Small intestine (tissue), 7 donors: ENCODE data around the gene PCDHGC5. TPM values are rescaled to one million over a fixed set of nuclear protein-coding genes. Genes with fewer than 3 reads are reported as not detected.

Source experiments
- DNase-seq, 2 donors: peaks; one replicate each; pipeline versions ENCODE4 v3.0.0 to v3.0.0-alpha.2; 2013
- FAIRE-seq: peaks from 2 replicates; lab custom pipeline; 2012; peaks lifted over from hg19 to GRCh38; lab: Jason Lieb, UNC
- H3K27ac ChIP-seq, 3 donors: one replicate each; pipeline ENCODE4 v1.5.1; 2013; ENCODE audit warnings: low read length in 2 of 3, mild to moderate bottlenecking in 2 of 3, control low read depth in 1 of 3, inconsistent platforms in 1 of 3, low read depth in 1 of 3, moderate library complexity in 1 of 3
- H3K27me3 ChIP-seq, 3 donors: one replicate each; pipeline ENCODE4 v1.6.1; 2013; ENCODE audit warnings: low read length in 3 of 3, inconsistent platforms in 1 of 3; ENCODE audit not compliant: control insufficient read depth in 3 of 3, insufficient read depth in 3 of 3
- H3K36me3 ChIP-seq, 3 donors: one replicate each; pipeline ENCODE4 v1.6.1; 2013; ENCODE audit warnings: low read length in 3 of 3, inconsistent platforms in 1 of 3, low read depth in 1 of 3, mild to moderate bottlenecking in 1 of 3, moderate library complexity in 1 of 3; ENCODE audit not compliant: control insufficient read depth in 3 of 3, insufficient read depth in 2 of 3
- H3K4me1 ChIP-seq, 3 donors: one replicate each; pipeline ENCODE4 v1.6.1; 2013; ENCODE audit warnings: low read length in 2 of 3, inconsistent platforms in 1 of 3, low read depth in 1 of 3, mild to moderate bottlenecking in 1 of 3, moderate library complexity in 1 of 3; ENCODE audit not compliant: control insufficient read depth in 3 of 3, insufficient read depth in 2 of 3
- H3K4me3 ChIP-seq, 3 donors: one replicate each; pipeline ENCODE4 v1.5.1; 2013; ENCODE audit warnings: low read length in 3 of 3, control low read depth in 1 of 3, inconsistent platforms in 1 of 3, low read depth in 1 of 3, mild to moderate bottlenecking in 1 of 3, moderate library complexity in 1 of 3
- H3K9me3 ChIP-seq, 2 donors: one replicate each; pipeline ENCODE4 v1.6.1; 2013; ENCODE audit warnings: low read depth in 1 of 2, low read length in 1 of 2; ENCODE audit not compliant: control insufficient read depth in 2 of 2, insufficient read depth in 1 of 2
- WGBS, 3 donors: extraction: QIAGEN DNeasy Blood & Tissue Kit; methylation state at CpG; one replicate each; pipeline ENCODE4 v1.1.7; 2013; 5-methylcytosine and 5-hydroxymethylcytosine counted together
- polyA plus RNA-seq, 4 donors: library from polyadenylated mRNA; stranded (reverse) in 3 of 4; unstranded in 1 of 4; fragments of 200-250 nt in 3 of 4; fragments of 120-200 nt in 1 of 4; gene quantifications; one replicate each; pipeline versions ENCODE4 v1.2.1 to v1.2.3, GENCODE V29; 2013
- donor health status: healthy with polysubstance abuse.
- donor health status: control.
- donor health status: control.
- donor health status: Bipolar disorder and iron deficiency.
- donor health status: healthy.

Gene PCDHGC5
- polyA plus RNA-seq, 4 donors: 0.07 to 0.18 TPM; not detected in 2

GRCh38 chr5:141524604-141525597, 36.0 kb downstream of the PCDHGC5 start:
- Histone ChIP-seq H3K9me3 (no peaks in the 10 kb centered on the region), H3K4me3 (no peak overlapping the region), H3K27ac (peak overlapping the region; percentile 8 to 77 (median 50)), H3K4me1 (peaks cover 2 to 25% (median 4%) of the 10 kb centered on the region in 3 donors), H3K27me3 (no peaks in the 10 kb centered on the region), H3K36me3 (peaks cover 13 to 52% (median 39%) of the 10 kb centered on the region in 3 donors)
- peak; percentile 78 to 87 for DNase-seq
- 33 to 47% (median 43%) methylated on average over 12 of the region's 12 CpGs for WGBS, 3 donors
- no peak for FAIRE-seq

- Histone ChIP-seq H3K4me1 (peaks cover 2 to 25% (median 4%) of the 10 kb centered on the region in 3 donors), H3K4me3 (no peak overlapping the region), H3K27me3 (no peaks in the 10 kb centered on the region), H3K27ac (peak overlapping the region in 2 of 3 donors; percentile 56 to 77), H3K36me3 (peaks cover 13 to 49% (median 39%) of the 10 kb centered on the region in 3 donors), H3K9me3 (no peaks in the 10 kb centered on the region)
- FAIRE-seq: no peak
- DNase-seq: peak; percentile 60 to 78
- 29 to 64% (median 49%) methylated on average over 7 of the region's 7 CpGs for WGBS, 3 donors
These were observed 36.8 kb downstream of the PCDHGC5 start for GRCh38 chr5:141525653-141526052.

- H3K36me3 ChIP-seq: peaks cover 15 to 52% (median 41%) of the 10 kb centered on the region in 3 donors
- H3K4me3 ChIP-seq: no peak overlapping the region
- no peak overlapping the region for H3K27ac ChIP-seq
- peaks cover 0 to 19% (median 4%) of the 10 kb centered on the region in 3 donors for H3K4me1 ChIP-seq
- no peaks in the 10 kb centered on the region for H3K9me3 ChIP-seq
- DNase-seq (no peak), FAIRE-seq (no peak)
- H3K27me3 ChIP-seq: no peaks in the 10 kb centered on the region
- WGBS, 3 donors: 48 to 93% (median 83%) methylated on average over 1 of the region's 1 CpG
These were observed 38.5 kb downstream of the PCDHGC5 start for GRCh38 chr5:141527426-141527825.

GRCh38 chr5:141528291-141528984, 39.6 kb downstream of the PCDHGC5 start:
- DNase-seq: no peak
- H3K27me3 ChIP-seq: no peaks in the 10 kb centered on the region
- WGBS, 3 donors: 75 to 95% (median 94%) methylated on average over 11 of the region's 11 CpGs
- H3K27ac ChIP-seq: peak overlapping the region in 2 of 3 donors; percentile 12 to 54
- FAIRE-seq: no peak
- no peaks in the 10 kb centered on the region for H3K9me3 ChIP-seq
- no peak overlapping the region for H3K4me3 ChIP-seq
- H3K4me1 ChIP-seq: peaks cover 0 to 19% (median 4%) of the 10 kb centered on the region in 3 donors
- H3K36me3 ChIP-seq: peaks cover 12 to 52% (median 41%) of the 10 kb centered on the region in 3 donors

- peaks cover 12 to 54% (median 41%) of the 10 kb centered on the region in 3 donors for H3K36me3 ChIP-seq
- H3K27me3 ChIP-seq: no peaks in the 10 kb centered on the region
- no peak overlapping the region for H3K4me3 ChIP-seq
- H3K9me3 ChIP-seq: no peaks in the 10 kb centered on the region
- no peak for DNase-seq
- peaks cover 0 to 18% (median 4%) of the 10 kb centered on the region in 3 donors for H3K4me1 ChIP-seq
- FAIRE-seq: no peak
- WGBS, 3 donors: 67 to 90% (median 88%) methylated on average over 5 of the region's 5 CpGs
- H3K27ac ChIP-seq: peak overlapping the region in 2 of 3 donors; percentile 12 to 54
These were observed 40.1 kb downstream of the PCDHGC5 start for GRCh38 chr5:141529002-141529401.

- Histone ChIP-seq H3K4me3 (no peak overlapping the region), H3K36me3 (peaks cover 12 to 48% (median 40%) of the 10 kb centered on the region in 3 donors), H3K4me1 (peaks cover 0 to 11% (median 4%) of the 10 kb centered on the region in 3 donors), H3K9me3 (no peaks in the 10 kb centered on the region), H3K27ac (no peak overlapping the region), H3K27me3 (no peaks in the 10 kb centered on the region)
- no peak for DNase-seq
- 88 to 95% (median 93%) methylated on average over 7 of the region's 7 CpGs for WGBS, 3 donors
- no peak for FAIRE-seq
These were observed 41.0 kb downstream of the PCDHGC5 start for GRCh38 chr5:141529873-141530272.

GRCh38 chr5:141532726-141533125, 43.8 kb downstream of the PCDHGC5 start:
- DNase-seq (no peak), FAIRE-seq (no peak)
- H3K4me3 ChIP-seq: no peak overlapping the region
- H3K27me3 ChIP-seq: no peaks in the 10 kb centered on the region
- 96 to 100% (median 100%) methylated on average over 1 of the region's 1 CpG for WGBS, 3 donors
- no peaks in the 10 kb centered on the region for H3K4me1 ChIP-seq
- no peak overlapping the region for H3K27ac ChIP-seq
- no peaks in the 10 kb centered on the region for H3K9me3 ChIP-seq
- H3K36me3 ChIP-seq: peaks cover 9 to 41% (median 38%) of the 10 kb centered on the region in 3 donors

GRCh38 chr5:141533897-141534296, 45.0 kb downstream of the PCDHGC5 start:
- H3K27me3 ChIP-seq: no peaks in the 10 kb centered on the region
- no peak overlapping the region for H3K27ac ChIP-seq
- H3K4me3 ChIP-seq: no peak overlapping the region
- peaks cover 5 to 34% (median 30%) of the 10 kb centered on the region in 3 donors for H3K36me3 ChIP-seq
- H3K4me1 ChIP-seq: no peaks in the 10 kb centered on the region
- H3K9me3 ChIP-seq: no peaks in the 10 kb centered on the region
- WGBS, 3 donors: 100% methylated on average over 1 of the region's 1 CpG
- FAIRE-seq: no peak
- no peak for DNase-seq
